ENCODE data around the gene FXYD2. TPM values are rescaled to one million over a fixed set of nuclear protein-coding genes. Genes with fewer than 3 reads are reported as not detected.

The FXYD2 gene
- polyA plus RNA-seq, 1 donor, result 2.2 TPM

DNA sequence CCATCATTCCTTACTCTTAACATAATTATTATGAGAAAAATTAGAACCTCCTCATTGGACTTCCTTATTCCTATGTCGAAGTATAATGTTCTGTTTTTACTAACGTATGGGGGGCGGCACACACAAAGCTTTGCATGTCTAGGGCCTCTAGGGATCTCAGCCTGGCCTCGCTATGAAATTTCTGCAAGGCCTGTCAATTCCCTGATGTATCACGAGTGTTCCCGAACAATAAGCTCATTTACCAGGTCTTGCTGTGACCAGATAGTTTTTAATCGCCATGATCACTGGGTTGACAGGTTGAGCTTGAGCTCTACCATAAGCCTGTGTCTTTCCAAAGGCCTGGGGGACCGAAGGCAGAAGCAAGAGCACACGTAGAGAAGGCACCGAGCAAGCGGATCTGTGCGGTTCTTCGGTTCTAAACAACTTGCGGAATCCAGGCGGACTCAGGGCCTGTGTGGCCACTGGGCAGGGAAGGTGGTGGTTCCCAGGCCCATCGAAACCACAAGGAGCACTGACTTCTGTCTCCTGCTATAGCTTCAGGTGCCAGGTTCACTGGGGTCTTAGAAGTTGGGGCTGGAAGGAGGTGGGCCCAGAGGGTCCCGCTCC is 10.4 kb upstream of the FXYD2 start:
- DNase-seq, result no peak

DNA sequence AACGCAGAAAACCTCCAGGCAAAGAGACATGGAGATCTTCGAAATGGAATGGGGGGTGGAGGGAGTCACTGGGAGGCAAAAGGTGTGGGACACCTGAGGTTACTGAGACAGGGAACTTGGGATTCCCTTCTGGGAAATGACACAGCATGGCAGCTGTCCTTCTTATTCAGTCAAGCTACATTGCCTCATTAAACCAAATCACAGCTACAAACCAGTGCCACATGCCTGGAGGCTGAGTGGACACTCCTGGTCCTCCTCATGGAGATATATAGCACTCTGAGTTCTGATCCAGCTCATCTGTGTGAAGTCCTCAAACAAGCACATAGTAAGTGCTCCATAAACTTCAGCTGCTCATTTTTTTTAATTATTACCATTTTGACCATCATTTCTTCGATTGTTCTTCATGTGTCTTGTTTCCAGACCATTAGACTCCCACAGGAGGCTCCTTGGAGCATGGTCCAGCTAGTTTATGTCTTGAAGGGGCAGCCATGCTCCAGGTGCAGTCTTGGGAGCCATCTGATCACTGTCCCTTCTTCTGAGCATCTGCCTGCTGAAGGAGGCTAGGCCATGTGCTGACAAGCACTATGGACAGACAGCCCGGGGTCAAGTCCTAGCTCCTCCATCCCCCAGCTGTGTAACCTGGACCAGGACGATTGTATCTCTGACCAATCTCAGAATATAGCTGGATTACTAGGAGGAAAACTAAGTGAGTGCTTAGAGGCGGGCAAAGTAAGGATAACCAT is 9.7 kb upstream of the FXYD2 start:
- DNase-seq, result no peak

DNA sequence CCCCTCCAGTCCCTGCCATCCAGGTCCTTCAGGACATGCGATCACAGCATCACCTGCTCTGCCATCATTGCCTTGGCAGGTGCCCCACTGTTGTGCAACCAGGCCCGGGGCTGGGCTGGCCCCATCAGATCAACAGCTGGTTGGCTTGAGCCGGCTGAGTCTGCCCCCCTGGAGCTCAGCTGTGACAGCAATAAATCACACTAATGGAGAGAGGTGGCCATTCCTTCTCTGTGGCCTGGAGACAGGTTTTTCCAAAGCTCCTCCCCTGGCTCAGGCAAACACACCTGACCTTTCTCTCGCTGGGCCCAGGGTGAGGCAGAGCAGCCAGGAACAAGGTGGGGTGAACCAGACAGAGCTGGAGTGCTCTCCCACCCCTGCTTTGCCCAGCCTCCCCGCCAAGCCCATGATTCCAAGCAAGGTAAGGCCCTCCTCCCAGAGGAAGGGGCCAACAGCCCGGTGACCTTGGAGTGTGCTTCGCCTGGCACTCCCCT is 8.9 kb upstream of the FXYD2 start:
- DNase-seq, result no peak

DNA sequence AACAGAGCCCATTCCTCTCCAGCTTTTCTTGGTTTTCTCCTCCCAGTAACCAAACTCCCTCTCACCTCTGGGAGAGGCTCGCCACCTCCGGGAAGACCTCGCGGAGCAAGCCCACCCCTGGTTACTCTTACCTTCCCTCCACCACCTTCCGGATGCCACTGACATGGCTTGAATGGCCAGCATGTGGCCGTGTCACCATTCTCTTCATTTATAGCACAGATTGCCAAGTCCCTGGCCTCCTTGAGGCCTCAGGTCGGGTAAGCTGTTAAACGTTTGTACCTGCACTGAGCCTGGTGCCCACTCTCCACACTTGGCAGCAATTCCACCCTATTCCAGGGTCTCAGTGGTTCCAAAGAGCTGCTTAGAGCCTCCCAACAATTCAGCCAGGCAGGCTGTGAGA is 8.0 kb upstream of the FXYD2 start:
- DNase-seq, result no peak

DNA sequence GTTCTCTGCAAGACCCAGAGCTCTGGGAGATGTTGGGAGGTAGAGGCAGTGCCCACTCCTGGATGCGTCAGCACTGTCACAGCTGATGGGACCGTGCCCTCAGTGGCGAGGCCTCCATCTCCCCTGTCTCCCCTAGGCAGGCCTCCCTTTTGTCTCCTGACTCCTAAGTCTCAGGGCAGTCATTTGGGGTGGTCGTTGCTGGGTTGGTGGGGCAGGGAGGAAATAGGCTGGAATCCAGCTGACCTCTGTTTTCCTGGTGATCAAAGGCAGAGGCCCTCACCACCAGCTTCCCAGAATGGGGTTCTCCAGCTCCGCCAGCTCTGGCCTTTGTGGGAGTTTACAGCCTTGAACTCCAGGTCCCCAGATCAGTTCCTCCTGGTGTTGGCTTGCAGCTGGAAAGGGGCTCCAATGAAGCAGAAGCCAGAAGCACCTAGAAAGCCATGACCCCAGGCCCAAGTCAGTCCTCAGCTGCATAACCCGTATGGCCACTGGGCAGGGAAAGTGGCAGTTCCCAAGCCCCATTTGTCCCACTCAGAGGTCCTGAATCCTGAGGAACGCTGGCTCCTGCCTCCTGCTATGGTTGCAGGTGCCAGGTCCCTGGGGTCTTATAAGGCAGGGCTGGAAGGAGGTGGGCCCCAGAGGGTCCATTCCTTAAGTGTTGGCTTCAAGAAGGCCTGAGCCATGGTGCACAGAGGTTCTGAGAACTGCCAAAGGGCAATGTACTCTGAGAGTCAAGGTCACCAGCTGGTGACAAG is 7.3 kb upstream of the FXYD2 start:
- no peak for DNase-seq

DNA sequence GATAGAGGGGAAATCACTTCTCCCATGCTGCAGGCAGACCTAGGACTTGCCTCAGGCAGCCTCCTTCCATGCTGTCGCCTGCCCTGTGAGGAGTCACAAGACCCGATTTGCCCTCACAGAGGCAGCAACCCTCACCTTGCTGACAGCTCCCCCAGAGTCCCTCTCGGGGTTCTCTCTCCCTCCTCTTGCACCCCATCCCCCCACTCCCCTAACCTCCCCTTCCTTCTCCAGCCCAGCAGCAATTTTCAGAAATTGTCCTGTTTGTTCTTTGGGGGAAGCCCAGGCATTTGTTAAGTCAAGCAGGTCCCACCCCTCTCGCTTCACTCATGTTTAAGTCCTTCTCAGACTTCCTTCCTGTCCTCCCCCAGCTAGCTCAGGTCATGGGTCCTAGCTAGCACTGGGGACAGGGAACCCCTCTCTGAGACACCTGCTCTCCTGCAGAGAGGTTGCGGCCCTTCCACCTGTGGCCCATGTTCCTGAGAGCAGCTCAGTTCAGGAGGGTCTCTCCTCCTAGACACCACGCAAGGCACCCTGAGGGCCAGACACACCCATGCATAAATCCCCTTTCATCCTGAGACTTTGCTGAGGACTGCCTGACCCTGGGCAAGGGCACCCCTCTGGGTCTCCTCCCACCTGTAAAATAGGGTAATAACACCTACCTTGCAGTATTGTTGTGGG is 6.3 kb upstream of the FXYD2 start:
- DNase-seq, result no peak

DNA sequence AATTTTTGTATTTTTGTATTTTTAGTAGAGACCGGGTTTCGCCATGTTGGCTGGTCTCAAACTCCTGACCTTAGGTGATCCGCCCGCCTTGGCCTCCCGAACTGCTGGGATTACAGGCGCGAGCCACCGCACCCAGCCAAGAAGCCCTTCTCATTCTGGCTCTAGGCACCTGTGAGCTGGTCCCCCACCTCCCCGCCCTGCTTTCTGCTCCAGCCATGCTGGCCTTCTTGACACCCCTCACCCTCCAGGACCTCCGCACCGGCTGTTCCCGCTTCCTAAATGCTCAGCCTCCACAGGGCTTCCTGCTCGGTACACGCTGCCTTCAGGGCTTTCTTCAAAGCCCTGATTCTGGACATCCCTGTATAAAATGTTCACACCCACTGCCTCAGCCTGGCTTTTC is 5.5 kb upstream of the FXYD2 start:
- DNase-seq, result no peak

DNA sequence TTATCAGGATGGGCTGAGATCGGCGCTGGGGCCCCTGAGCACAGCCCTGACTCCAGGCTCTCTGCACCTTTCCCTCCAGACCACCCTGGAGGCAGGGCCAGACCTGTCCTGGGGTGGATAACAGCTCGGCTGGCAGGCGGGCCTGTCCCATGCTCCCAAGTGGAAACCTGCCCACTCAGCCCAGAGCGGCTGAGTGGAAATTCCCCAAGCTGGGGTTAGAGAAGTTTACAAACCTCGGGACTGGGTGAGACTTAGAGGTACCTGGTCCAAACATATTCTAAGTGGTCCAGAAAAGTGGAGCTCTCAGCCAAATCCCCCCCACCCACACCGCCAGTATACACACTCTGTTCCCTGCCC is 4.8 kb upstream of the FXYD2 start:
- no peak for DNase-seq

DNA sequence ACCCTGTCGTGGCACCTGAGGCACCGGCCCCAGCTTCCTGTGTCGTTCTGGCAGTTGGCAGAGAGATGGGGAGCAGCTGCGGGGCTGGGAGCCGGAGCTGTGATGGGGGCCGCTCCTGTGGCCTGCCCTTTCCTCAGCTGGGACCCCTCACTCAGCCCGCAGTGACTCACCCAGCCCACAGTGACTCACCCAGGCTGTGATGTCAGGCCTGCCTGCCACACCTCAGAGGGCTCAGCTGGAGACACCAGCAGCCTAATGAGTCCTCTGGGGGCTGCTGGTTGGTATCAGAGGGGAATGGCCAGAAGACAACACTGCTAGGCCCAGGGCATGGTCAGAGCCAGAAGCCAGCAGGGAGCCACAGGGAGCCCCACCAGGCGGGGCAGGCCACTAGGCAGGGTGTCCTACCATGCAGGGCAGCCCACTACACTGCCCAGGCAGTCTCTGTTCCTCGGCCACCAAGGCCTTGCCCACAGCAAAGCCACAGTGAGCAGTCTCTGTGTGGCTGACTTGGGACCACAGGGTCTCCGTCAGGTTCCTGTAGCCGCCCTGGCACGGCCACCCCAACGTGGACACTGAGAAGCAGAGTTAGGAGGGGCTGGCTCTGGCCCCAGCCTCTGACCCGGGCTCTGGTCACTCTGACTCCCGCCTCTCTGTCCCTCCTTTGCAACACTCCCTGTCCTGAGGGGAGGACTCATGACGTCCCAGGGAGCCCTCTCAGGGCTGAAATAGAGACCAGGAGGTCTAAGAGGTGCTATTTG is 4.2 kb upstream of the FXYD2 start:
- no peak for DNase-seq

DNA sequence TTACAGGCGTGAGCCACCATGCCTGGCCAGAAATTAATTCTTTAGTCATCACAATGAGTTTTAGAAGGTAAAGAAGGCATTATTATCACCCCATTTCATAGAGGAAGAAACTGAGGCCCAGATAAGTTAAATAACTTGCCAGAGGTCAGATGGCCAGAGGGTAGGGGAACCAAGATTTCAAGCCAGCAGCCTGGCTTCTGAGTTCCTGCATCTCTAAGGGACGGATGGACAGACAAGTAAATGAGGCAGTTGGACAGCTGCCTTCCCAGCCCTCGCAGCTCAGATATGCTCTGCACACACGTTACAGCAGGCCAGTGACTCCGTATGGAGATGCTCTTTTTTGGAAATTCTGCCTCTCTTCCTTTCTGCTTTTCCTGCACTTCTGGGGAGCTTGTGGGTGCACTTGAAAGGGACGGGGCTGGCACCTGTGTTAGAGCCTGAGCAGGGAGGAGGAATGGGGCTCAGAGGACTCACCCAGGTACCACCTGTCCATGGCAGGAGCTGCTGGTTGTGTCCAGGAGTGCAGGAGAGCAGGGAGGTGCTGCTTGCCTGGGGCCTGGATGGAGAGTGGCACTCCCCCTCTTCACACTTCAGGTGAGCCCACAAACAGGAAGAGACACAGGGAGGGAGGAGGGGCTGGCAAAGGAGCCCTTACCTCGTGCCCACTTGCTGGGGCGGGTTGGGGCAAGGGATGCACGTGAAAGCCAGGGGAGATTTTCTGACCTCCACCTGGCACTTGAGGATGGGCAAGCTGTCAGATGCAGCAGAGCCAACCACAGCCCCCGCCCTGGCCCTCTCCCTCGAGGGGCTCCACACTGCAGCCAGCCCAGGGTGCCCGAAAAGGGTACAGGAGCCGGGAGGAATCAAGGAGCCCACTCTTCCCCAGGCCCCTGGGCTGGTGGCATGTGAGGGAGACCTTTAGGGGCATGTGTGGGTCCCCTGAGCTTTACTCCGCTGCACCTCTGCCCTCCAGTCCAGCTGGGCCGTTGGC is 3.3 kb upstream of the FXYD2 start:
- DNase-seq, result no peak

DNA sequence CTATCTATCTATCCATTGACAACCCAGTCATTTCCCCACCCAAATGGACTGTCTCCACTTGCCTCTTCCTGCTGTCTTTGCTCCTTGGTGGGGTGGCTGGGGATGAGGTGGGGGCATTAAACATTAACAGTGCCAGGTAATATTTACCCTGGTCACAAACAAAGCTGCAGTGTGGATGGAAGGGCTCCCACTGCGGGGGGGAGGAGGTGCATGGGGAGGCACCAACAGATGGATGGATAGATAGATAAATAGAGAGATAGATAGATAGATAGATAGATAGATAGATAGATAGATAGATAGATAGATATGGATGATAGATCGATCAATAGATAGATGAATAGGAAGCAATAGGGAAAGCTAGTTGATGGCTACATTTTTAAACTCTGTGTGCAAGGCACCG is 2.3 kb upstream of the FXYD2 start:
- no peak for DNase-seq

DNA sequence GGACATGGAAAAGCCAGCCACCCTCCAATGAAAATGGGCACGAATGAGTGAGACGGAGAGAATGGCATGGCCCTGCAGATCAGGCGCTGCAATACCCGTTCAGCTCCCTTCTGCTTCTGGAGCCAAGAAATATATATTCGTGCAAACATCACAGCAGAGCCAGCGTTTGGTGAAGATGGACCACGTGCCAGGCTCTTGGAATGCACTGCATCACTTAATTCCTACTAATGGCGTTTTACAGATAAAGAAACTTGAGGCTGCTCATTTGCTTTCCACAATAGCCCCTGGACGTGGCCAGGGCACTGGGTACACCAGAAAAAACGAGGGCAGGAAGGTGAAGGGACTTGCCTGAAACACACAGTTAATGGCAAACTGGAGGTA is 1.6 kb upstream of the FXYD2 start:
- no peak for DNase-seq

DNA sequence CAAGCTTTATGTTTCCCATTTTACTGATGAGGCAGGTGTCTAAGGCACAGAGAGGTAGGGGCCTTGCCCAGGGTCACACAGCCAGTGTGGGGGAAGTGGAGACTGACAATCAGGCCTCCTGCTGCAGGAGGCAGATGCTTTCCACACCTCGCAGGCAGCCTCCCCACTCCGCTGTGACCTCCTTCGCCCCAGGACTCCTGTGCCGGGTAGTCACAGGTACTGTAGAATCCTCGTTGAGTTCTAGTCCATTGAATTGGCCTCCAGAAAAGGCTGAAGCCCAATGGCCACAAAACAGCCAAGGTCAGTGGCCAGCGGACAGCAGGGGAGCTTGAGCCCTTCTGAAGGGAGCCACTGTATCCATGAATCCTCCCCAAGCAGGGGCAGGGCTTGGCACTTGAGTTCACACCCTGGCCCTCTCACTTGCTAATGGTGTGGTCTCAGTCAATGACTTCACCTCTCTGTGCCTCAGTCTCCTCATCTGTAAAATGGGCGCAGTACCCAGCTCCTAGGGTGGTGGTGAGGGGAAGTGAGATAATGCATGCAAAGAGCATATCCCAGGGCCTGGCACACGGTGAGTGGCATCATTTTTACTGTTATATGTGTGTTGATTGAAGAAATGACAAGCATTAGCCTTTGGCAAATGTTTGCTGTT is 1.1 kb upstream of the FXYD2 start:
- DNase-seq, result no peak

DNA sequence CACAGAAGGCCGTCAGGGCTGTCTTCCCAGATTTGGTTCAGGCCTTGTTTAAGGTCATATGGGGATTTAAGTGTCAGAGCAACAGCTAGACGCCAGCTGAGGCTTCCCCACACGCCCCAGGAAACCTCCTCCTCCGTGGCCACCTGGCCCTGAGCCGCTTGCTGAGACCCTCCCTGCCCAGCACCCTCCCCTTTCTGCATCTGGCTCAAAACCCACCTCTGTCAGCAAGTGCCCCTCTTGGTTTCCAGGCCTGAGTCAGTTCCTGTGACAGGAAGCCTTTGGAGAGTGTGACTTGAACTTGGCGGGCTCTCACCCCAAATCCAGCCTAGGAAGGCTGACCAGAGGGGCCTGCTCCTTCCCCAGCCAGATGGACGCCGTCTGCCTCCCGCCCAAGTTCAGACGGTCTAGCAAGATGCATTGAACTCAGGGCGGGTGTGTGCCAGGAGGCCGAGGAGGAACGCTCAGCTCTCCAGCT is 561 bp downstream of the FXYD2 start:
- peak; percentile 55 for DNase-seq

DNA sequence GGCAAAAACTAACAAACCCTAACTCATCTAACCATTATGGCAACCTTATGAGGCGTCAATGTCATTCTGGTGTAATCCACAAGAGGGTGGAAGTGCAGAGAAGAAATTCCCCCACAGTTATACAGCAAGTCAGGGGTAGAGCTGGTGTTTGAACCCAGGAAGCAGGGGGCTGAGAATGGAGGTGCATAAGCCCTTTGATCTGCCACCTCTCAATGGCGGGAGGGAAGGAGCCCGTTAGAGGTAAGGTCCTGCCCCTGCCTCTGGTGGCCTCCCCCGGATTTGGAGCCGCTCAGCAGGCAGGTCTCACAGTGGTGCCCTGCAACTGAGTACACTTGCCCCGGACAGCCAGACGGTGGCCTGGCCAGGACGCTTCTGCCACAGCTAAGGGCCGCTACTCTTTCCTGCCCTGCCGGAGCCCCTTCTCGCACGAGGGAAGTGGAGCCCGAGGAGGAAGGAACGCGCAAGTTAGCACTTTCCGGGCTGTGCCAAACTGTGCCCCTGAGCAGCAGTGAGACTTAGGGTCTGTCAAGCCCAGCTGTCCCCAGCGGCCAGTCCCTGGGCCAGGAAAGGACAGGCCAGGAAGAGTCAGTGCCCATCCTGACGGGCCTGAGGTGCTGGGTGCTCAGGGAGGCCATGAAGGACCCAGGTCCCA is 1.1 kb downstream of the FXYD2 start:
- no peak for DNase-seq

DNA sequence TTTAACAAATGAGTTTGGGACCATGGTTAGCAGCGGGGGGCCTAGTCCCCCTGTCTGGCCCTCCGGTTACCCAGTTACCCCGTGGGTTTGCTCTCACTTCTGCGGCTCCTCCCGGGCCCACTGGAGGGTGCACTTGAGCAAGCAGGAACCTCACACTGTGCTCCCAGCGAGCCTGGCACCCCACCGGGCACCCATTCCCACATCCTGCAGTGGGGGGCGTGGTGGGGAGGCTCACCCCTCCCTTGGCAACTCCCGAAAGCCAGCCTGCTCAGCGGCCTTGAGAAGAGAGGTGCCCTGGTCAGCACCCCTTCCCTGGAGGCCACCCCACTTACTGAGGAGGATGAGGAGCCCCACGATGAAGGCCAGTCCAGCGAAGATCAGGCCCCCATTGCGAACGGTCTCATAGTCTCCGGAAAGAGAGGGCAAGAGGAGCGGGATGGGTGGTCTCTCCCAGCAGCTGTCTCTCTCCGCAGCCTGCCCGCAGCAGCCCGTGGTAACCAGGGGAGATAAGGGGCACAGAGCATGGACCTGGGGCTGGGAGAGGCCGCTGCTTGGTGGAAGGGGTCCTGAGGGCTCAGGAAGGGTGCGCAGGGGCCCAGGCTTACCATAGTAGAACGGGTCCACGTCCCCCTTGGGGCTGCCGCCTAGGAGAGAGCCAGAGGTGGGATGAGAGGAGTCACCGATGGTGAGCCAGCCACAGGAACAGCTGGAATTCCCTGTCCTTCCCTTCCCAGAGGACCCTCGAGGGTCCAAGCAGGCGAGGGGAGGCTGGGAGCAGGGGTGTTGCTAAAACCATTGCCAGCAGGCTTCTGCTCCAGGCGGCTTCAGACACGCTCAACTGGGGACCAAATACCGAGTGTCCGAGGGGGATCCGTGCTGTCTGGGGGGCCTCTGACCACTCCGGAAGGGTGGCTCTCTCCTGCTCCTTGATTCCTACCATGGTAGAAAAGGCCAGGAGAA is 2.2 kb downstream of the FXYD2 start:
- DNase-seq, result no peak

DNA sequence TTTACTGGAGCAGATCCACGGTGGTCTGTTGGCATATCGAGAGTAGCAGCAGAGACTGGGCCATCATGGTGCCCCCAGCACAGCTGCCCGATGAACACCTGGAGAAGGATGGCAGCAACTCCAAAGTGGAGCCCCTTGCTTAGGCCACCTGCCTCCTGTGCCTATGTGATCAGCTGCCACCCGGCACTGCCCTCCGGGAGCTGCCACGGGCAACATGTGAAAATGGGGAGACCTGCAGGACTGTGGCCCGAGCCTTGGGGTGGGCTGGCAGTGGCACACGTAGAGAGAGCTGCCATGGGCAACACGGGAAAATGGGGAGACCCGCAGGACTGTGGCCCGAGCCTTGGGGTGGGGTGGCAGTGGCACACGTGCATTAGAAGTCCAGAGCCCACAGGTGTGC is 3.1 kb downstream of the FXYD2 start:
- no peak for DNase-seq

DNA sequence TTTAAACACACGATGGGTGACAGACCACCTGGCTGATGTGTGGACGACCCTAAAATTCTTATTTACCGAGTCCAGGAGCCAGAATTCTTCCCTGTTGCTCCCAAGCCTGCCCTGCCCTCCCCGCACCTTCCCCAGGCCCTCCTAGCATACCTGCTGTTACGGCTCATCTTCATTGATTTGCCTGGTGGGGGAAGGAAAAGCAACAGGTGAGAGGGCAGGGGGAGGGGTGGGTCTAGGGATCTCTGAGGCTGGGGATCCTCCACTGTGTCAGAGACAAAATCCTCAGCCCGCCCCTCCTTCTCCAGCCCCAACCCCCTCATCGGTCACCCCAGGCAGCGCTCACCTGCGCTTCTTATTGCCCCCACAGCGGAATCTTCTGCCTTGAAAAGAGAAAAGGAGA is 4.0 kb downstream of the FXYD2 start:
- DNase-seq, result no peak

DNA sequence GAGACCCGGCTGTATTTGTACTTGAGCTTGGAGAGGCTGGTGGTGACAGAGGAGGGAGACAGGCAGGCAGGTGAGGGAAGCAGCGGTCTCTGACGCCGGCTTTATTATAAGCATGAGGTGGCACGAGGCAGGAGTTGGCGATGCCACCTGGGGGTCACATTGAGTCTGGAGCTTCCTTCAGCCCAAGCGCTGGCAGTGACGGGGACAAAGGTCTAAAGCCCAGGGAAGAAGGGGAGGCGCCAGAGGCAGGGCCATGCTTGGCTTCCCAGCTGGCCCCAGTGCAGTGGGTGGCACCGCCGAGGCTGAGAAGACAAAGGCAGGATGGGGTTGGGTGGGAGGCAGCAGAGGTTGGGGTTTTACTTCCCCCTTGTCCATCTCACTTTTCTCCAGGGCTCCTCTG is 4.5 kb downstream of the FXYD2 start:
- no peak for DNase-seq

Measured in hindlimb muscle (tissue), 1 donor.